ENCODE results near the gene GPR146.

Gene GPR146

GRCh38 chr7:1079546-1079945, 35.2 kb downstream of the GPR146 start:
- H3K27me3 ChIP-seq (ENCODE audit: control insufficient read depth, insufficient read depth, low read length), result no peaks in the 10 kb centered on the region
- H3K9me3 ChIP-seq (ENCODE audit: control insufficient read depth, low read length), result no peaks in the 10 kb centered on the region
- H3K4me3 ChIP-seq (ENCODE audit: low read depth, low read length), result no peak overlapping the region
- H3K36me3 ChIP-seq (ENCODE audit: control insufficient read depth, insufficient read depth, low read length), result no peaks in the 10 kb centered on the region
- no peak overlapping the region for H2AFZ ChIP-seq
- H3K79me2 ChIP-seq, result peaks cover 53% of the 10 kb centered on the region
- no peak overlapping the region for H3K4me2 ChIP-seq (ENCODE audit: low read length)
- H3K4me1 ChIP-seq, result no peaks in the 10 kb centered on the region
- TF ChIP-seq CTCF (IDR thresholded peaks at IDR 0.05), result no peak
- no peak overlapping the region for H3K9ac ChIP-seq
- H3K27ac ChIP-seq, result no peak overlapping the region

- Histone ChIP-seq H3K9ac (no peak overlapping the region), H2AFZ (no peak overlapping the region), H3K4me2 (ENCODE audit: low read length) (no peak overlapping the region)
Observed at GRCh38 chr7:1080252-1080920, 36.0 kb downstream of the GPR146 start.

GRCh38 chr7:1080921-1081255, 36.5 kb downstream of the GPR146 start:
- Histone ChIP-seq H3K9me3 (ENCODE audit: control insufficient read depth, low read length) (no peaks in the 10 kb centered on the region), H3K4me3 (ENCODE audit: low read depth, low read length) (no peak overlapping the region), H3K79me2 (peaks cover 53% of the 10 kb centered on the region), H3K9ac (no peak overlapping the region), H2AFZ (no peak overlapping the region), H3K4me2 (ENCODE audit: low read length) (no peak overlapping the region), H3K27me3 (ENCODE audit: control insufficient read depth, insufficient read depth, low read length) (no peaks in the 10 kb centered on the region), H3K4me1 (no peaks in the 10 kb centered on the region), H3K36me3 (ENCODE audit: control insufficient read depth, insufficient read depth, low read length) (no peaks in the 10 kb centered on the region), H3K27ac (no peak overlapping the region)
- no peak for TF ChIP-seq CTCF (IDR thresholded peaks at IDR 0.05)

More at GRCh38 chr7:1080252-1080920, 36.0 kb downstream of the GPR146 start:
- H3K4me3 ChIP-seq (ENCODE audit: low read depth, low read length), result no peak overlapping the region
- no peaks in the 10 kb centered on the region for H3K27me3 ChIP-seq (ENCODE audit: control insufficient read depth, insufficient read depth, low read length)
- H3K27ac ChIP-seq, result no peak overlapping the region
- peaks cover 53% of the 10 kb centered on the region for H3K79me2 ChIP-seq
- H3K4me1 ChIP-seq, result no peaks in the 10 kb centered on the region
- H3K9me3 ChIP-seq (ENCODE audit: control insufficient read depth, low read length), result no peaks in the 10 kb centered on the region
- no peak for TF ChIP-seq CTCF (IDR thresholded peaks at IDR 0.05)
- no peaks in the 10 kb centered on the region for H3K36me3 ChIP-seq (ENCODE audit: control insufficient read depth, insufficient read depth, low read length)

- H3K79me2 ChIP-seq, result peaks cover 53% of the 10 kb centered on the region
- H3K27me3 ChIP-seq (ENCODE audit: control insufficient read depth, insufficient read depth, low read length), result no peaks in the 10 kb centered on the region
- H3K4me1 ChIP-seq, result no peaks in the 10 kb centered on the region
- no peak overlapping the region for H2AFZ ChIP-seq
- H3K27ac ChIP-seq, result no peak overlapping the region
- H3K36me3 ChIP-seq (ENCODE audit: control insufficient read depth, insufficient read depth, low read length), result no peaks in the 10 kb centered on the region
- H3K4me3 ChIP-seq (ENCODE audit: low read depth, low read length), result no peak overlapping the region
- H3K9ac ChIP-seq, result no peak overlapping the region
- no peaks in the 10 kb centered on the region for H3K9me3 ChIP-seq (ENCODE audit: control insufficient read depth, low read length)
- no peak overlapping the region for H3K4me2 ChIP-seq (ENCODE audit: low read length)
- TF ChIP-seq CTCF (IDR thresholded peaks at IDR 0.05), result no peak
Observed at GRCh38 chr7:1081336-1081735, 37.0 kb downstream of the GPR146 start.

- Histone ChIP-seq H3K9ac (no peak overlapping the region), H3K79me2 (peaks cover 50% of the 10 kb centered on the region), H3K9me3 (ENCODE audit: control insufficient read depth, low read length) (no peaks in the 10 kb centered on the region), H3K27me3 (ENCODE audit: control insufficient read depth, insufficient read depth, low read length) (no peaks in the 10 kb centered on the region), H3K4me1 (no peaks in the 10 kb centered on the region), H3K4me2 (ENCODE audit: low read length) (no peak overlapping the region), H3K36me3 (ENCODE audit: control insufficient read depth, insufficient read depth, low read length) (no peaks in the 10 kb centered on the region), H3K27ac (no peak overlapping the region), H3K4me3 (ENCODE audit: low read depth, low read length) (no peak overlapping the region), H2AFZ (no peak overlapping the region)
- no peak for TF ChIP-seq CTCF (IDR thresholded peaks at IDR 0.05)
Observed at GRCh38 chr7:1081931-1082401, 37.6 kb downstream of the GPR146 start.

Data from parathyroid adenoma (tissue), 2 donors.